Measurements from ENCODE around the gene BAHCC1.

The BAHCC1 gene

GRCh38 chr17:81427173-81428120 is 32.2 kb downstream of the BAHCC1 start:
- DNase-seq (ENCODE audit: low read depth, low spot score), result no peak

- no peak for DNase-seq (ENCODE audit: low read depth, low spot score)
These were observed 32.9 kb downstream of the BAHCC1 start for GRCh38 chr17:81428121-81428515.

GRCh38 chr17:81428516-81428915 is 33.3 kb downstream of the BAHCC1 start:
- no peak for DNase-seq (ENCODE audit: low read depth, low spot score)

- DNase-seq (ENCODE audit: low read depth, low spot score), result peak; percentile 71
These were observed 33.9 kb downstream of the BAHCC1 start for GRCh38 chr17:81428948-81429774.

GRCh38 chr17:81429821-81430551 is 34.7 kb downstream of the BAHCC1 start:
- DNase-seq (ENCODE audit: low read depth, low spot score), result peak; percentile 82

- DNase-seq (ENCODE audit: low read depth, low spot score), result no peak
These were observed 36.6 kb downstream of the BAHCC1 start for GRCh38 chr17:81431545-81432482.

GRCh38 chr17:81432941-81433340 is 37.7 kb downstream of the BAHCC1 start:
- DNase-seq (ENCODE audit: low read depth, low spot score), result no peak

- no peak for DNase-seq (ENCODE audit: low read depth, low spot score)
These were observed 38.4 kb downstream of the BAHCC1 start for GRCh38 chr17:81433656-81434055.

GRCh38 chr17:81434072-81434471 is 38.8 kb downstream of the BAHCC1 start:
- DNase-seq (ENCODE audit: low read depth, low spot score), result no peak

GRCh38 chr17:81434681-81435417 is 39.6 kb downstream of the BAHCC1 start:
- DNase-seq (ENCODE audit: low read depth, low spot score), result no peak

- no peak for DNase-seq (ENCODE audit: low read depth, low spot score)
These were observed 40.5 kb downstream of the BAHCC1 start for GRCh38 chr17:81435652-81436293.

- no peak for DNase-seq (ENCODE audit: low read depth, low spot score)
These were observed 41.1 kb downstream of the BAHCC1 start for GRCh38 chr17:81436294-81436849.

GRCh38 chr17:81437191-81437651 is 42.0 kb downstream of the BAHCC1 start:
- DNase-seq (ENCODE audit: low read depth, low spot score), result no peak

GRCh38 chr17:81438007-81438659 is 42.9 kb downstream of the BAHCC1 start:
- no peak for DNase-seq (ENCODE audit: low read depth, low spot score)

GRCh38 chr17:81438688-81439087 is 43.4 kb downstream of the BAHCC1 start:
- DNase-seq (ENCODE audit: low read depth, low spot score), result no peak

- DNase-seq (ENCODE audit: low read depth, low spot score), result no peak
These were observed 44.8 kb downstream of the BAHCC1 start for GRCh38 chr17:81440051-81440471.

GRCh38 chr17:81440511-81441244 is 45.4 kb downstream of the BAHCC1 start:
- no peak for DNase-seq (ENCODE audit: low read depth, low spot score)

- no peak for DNase-seq (ENCODE audit: low read depth, low spot score)
These were observed 47.5 kb downstream of the BAHCC1 start for GRCh38 chr17:81442791-81443190.
